HuH-7 (cell line): ENCODE results near the gene NAA35.
"Not testable (repeated sequence)": the region's sequence is repeated elsewhere in the genome, so short reads cannot be mapped to it uniquely, and the experiment has no call there.

ENCODE experiments used
- DNase-seq: peaks from one replicate; pipeline ENCODE4 v3.0.0; 2011; ENCODE audit warnings: low spot score

NAA35 gene

DNA sequence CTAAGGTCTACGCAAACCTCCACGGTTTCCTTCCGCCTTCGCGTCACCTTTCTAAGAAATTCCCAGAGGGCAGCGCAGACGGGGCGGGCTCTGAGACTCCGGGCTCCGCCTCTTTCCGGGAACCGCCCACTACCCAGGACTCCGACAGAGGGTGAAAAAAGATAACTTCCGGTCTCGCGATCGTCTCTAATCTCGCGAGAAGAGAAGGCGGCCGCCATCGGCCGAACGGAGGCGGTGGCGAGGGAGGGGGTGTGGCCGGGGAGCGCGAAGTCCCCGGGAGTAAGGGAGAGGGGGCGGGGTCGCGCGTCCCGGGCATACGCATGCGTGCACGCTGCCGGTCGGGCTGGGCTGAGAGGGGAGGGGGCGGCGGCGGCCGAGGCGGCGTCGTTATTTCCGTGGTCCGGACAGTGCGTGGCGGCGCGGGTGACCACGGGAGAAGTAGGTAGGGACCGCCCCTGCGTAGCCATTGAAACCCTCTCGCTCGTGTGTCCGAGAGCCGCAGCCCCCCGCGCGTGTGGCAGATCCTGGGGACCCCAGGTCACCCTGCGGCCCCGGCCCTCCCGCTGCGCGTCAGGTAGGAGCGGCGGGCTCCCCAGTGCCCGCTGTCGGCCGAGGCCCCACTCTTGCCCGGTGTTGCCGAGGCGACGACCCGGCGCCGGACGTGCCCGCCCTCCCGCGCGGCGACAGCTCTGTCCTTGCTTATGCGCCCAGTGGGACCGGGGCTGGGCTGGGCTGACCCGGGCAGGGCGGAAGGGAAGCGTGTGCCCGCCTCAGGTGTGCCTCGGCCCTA, at the start of gene NAA35:
Gene NAA35 (plus strand): TSS at position 315 of the 790 bp plus-strand sequence. CDS start 1,014 bp downstream, outside the sequence.
- DNase-seq: peak; percentile 94

- DNase-seq: no peak
Observed at GRCh38 chr9:85892401-85892800, 48.5 kb upstream of the NAA35 start.

DNA sequence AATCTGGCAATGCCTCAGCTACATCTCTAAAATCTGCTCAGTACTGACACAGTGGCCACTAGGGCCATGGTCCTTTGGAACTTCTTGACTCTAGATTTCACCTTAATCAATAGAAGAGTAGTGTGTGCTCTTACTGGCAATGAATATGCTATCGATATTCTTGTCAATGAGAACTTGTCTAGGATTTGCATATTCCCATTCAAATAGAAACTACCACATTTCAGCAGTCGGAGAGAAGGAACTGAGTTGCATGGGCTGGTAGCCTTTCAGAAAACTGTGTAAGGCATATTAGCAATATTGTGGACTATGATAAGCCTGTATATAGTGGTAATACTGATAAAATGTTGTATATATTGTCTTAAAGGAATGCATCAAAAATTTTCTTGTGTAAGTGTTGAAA, 45.3 kb upstream of the NAA35 start:
- no peak for DNase-seq

- no peak for DNase-seq
Observed at GRCh38 chr9:85897848-85898247, 43.1 kb upstream of the NAA35 start.

GRCh38 chr9:85898332-85898731, 42.6 kb upstream of the NAA35 start:
- no peak for DNase-seq

- DNase-seq: no peak
Observed at GRCh38 chr9:85899388-85899787, 41.6 kb upstream of the NAA35 start.

DNA sequence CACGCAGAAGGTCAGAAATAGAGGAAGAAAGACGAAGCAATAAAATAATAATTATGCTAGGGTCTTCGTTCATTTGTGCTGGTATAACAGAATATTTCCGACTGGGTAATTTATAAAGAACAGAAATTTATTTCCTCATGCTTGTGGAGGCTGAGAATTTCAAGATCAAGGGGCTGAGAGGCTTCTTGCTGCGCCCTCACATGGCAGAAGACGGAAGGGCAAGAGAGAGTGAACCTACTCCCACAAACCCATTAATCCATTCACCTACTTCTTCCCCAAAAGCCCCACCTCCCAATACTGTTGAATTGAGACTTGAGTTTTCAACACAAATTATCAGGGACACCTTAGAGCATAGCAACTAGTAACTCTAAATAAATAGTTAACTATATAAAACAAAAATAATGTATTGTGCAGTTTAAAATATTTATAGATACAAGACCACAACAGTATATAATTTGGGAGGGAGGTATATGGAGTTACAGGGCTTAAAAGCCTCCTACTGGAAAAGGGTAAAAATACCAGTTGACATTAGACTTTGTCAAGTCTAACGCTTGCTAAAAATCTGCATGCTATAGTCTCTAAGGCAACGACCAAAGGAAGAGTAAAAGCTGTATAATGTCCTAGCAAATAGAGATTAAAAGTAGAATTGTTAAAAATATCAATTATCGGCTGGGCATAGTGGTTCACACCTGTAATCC, 40.3 kb upstream of the NAA35 start:
- peak; percentile 23 for DNase-seq

DNA sequence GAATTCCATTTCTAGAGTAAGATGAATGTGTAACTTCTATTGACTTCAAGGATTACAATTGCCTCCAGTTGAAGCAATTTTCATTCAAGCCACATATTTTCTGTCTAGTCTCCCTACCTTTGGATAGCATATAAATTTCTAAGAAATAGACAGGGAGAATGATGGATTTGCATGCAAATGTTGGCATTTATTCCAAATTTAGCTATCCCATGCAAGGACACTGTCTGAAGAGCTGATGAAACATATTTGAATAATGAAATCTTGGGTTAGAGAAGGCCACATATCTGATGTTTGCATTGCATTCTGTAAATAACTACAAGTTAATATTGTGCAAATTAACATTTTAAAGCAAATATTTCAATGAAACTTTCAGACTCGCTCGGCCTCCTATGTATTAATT, 36.0 kb upstream of the NAA35 start:
- no peak for DNase-seq

DNA sequence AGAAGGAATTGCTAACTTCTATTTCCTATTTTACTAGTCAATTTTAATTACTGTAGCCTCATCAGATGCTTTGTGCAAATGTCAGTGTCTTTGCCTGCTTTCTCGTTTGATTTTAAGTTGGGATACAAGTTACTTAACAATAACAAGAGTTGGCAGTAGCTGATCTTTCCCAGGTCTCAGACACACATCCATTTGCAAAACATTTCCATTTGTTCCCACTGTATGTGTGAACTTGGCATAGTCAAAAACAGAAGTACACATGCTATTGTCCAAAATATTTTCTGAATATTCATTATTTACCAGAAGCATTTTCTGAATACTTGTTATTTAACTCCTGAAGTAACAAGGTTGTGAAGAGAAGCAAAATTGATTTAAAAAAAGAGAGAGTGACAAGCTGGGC, 35.0 kb upstream of the NAA35 start:
- DNase-seq: no peak

DNA sequence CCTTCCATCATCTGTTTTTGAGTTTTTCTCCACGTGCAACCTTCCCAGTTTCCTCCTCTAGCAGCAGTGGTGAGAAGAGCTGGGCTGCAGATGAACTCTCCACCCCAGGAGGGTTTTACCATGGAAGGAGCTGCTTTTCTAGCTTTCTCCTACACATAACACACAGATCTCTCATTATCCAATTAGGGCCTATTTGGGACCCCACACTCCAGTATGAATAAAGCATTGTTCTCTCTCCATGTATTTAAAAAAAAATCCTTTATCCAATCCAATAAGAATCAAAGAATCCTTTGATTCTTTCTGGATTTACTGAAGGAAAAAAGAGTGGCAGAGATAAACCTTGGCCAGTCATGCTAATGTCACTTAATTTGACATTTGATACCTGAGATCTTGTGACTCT, 31.6 kb upstream of the NAA35 start:
- DNase-seq: no peak

GRCh38 chr9:85914108-85914507, 26.8 kb upstream of the NAA35 start:
- no peak for DNase-seq

DNA sequence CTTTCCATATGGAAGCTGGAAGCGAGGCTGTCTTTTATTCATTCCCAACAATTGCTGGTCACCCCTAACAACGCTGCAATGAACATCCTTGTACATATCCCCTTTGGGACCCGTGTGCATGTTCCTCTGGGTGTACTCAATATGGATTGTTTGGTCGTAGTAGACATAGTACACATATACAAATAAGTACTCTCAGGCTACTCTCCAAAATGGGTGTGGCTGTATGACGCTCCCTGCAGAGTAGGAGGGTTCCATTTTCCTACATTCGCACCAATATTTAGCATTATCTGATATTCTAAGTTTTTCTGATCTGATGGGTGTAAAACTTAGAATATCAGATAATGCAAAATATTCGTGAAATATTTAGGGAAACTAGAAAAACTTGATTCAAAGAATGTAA, 23.2 kb upstream of the NAA35 start:
- no peak for DNase-seq

GRCh38 chr9:85925493-85925892, 15.5 kb upstream of the NAA35 start:
- DNase-seq: no peak

DNA sequence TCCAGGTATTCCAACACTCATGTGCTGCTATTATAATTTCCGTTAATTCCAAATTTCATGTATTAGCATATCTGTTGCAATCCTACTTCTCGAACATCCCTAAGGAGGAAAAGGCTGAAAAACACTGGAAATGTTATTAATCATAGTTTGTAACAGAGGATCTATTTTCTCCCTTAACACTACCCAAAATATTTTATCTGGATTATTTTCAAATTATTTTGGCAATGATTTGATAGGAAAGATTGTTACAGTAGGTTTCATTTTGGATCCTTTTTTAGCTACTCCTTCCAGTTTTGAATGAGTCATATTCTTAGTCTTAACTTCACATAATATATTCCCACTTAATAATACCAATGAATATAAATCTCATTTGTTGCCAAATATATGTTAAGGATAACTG, 13.9 kb upstream of the NAA35 start:
- DNase-seq: no peak

- no peak for DNase-seq
Observed at GRCh38 chr9:85931495-85931894, 9.5 kb upstream of the NAA35 start.

DNA sequence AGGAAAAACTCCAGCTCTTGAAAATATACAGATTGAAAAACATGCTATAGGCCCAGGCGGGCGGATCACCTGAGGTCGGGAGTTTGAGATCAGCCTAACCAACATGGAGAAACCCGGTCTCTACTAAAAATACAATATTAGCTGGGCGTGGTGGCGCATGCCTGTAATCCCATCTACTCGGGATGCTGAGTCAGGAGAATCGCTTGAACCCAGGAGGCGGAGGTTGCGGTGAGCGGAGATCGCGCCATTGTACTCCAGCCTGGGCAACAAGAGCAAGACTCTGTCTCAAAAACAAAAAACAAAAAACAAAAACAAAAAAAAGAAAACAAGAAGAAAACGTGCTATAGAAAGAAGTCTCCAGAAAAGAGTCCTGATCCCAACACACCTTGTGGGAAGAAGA, 5.0 kb upstream of the NAA35 start:
- DNase-seq: not testable (repeated sequence)

GRCh38 chr9:85940275-85940831, 593 bp upstream of the NAA35 start:
- DNase-seq: no peak

DNA sequence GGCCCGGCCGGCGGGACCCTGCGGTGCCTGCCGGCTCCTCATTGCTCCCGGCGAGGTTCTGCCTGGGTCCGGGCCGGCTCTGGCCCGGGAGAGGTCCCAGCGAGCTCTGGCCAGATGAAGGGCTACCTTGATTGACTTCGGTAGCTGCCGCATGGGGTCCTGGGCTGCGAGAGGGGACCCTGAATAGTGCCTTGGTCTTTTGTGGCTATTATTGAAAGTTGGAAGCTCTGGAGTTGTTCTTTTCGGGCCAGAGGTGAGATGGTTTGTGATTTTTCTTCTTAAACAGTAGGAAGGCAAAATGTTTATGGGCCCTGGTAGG, 635 bp downstream of the NAA35 start:
- no peak for DNase-seq

DNA sequence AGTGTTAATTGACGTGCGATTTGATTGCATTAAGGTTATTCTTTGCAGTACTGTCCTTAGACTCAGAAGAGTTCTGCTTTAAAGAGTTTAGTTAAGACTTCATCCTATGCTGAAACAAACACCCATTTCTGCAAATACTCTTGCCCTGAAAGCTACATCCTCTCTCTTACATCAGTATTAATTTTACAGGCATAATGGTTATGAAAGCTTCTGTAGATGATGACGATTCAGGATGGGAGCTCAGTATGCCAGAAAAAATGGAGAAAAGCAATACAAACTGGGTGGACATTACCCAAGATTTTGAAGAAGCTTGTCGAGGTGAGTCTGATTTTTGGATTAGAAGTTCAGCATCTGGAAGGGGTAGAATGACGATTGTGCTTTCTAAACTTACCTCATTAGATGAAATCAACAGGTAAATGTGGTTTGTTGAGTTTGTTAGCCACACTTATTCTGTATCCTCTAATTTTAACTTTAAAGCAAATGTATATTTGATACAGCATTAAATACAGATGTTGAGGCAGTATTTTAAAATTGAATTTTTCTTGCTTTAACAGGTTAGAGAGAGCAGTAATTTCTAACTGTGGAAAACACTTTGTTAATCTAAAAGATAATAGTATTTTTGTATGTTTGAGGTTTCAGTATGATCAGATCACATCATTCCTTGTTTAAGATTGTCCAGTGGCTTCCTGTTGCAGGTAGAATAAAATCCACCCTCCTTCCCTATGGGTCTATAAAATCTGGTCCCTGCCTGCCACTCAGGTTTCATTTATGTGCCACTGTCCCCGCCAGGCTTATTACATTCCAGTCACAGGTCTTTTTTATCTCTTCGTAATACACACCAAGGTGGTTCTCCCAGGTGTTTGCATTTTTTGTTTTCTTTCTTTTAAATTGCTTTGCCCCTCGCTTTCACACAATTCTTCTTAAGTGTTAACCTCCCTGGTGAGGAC, 1.3 kb downstream of the NAA35 start:
- DNase-seq: no peak

GRCh38 chr9:85942913-85943709, 2.2 kb downstream of the NAA35 start:
- no peak for DNase-seq

DNA sequence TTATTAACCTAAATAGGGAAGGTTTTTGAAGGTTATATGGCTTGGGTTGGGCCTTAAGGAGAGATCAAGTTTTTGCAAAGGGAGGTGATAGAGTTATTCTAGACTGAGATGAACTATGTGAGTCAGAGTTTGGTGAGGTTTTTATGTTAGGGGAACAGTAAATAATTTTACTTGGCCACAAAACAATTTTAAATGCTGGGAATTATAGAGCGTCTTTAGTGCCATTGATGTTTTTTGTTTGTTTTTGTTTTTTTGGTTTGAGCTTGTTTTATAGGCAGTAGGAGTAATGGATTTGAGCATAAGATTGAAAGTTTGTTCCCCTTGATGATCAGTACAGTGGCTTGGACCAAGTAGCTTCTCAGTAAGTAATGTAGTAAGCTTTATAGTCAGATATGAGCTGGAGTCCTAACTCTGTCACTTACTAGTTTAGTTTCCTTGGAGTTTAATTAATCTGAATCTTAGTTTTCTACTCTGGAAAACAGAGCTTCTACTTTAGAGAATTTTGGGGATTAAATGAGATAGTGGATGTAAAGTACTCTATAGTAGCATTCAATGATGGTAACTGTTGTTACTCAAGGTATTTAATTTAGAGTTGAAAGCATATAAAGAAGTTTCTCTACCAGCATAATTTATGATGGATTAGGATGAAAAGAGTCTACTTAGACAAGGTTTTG, 2.9 kb downstream of the NAA35 start:
- DNase-seq: no peak
